Neural cell (in vitro differentiated cells): ENCODE measurements around the gene AMH. TPM values are rescaled to one million over a fixed set of nuclear protein-coding genes. Genes with fewer than 3 reads are reported as not detected.

Experiments used
- H2AFZ ChIP-seq: fragments of 200-600, 300-800 bp; sonication (generic), shearing (Covaris generic); 2 replicates; pipeline ENCODE4 v1.6.0; 2014; ENCODE audit warnings: low read depth, mild to moderate bottlenecking, antibody characterized with exemption, low read length, moderate library complexity
- H3F3A ChIP-seq: fragments of 200-600 bp; shearing (Covaris generic); 2 replicates; pipeline ENCODE4 v1.6.1; 2016; ENCODE audit warnings: mild to moderate bottlenecking, moderate library complexity, mixed read lengths, antibody characterized with exemption, low read length; ENCODE audit not compliant: insufficient read depth, poor library complexity, severe bottlenecking
- H3K27ac ChIP-seq: fragments of 200-600, 300-800 bp; sonication (generic), shearing (Covaris generic); 2 replicates; pipeline ENCODE4 v1.5.1; 2014; ENCODE audit warnings: mild to moderate bottlenecking, low read length, moderate library complexity
- H3K27me3 ChIP-seq: fragments of 300-800, 200-600 bp; sonication (generic), shearing (Covaris generic); 2 replicates; pipeline ENCODE4 v1.6.0; 2014; ENCODE audit warnings: mild to moderate bottlenecking, low read depth, low read length, moderate library complexity; ENCODE audit not compliant: insufficient read depth
- H3K36me3 ChIP-seq: fragments of 300-800, 200-600 bp; sonication (generic), shearing (Covaris generic); 2 replicates; pipeline ENCODE4 v1.5.1; 2014; ENCODE audit warnings: mild to moderate bottlenecking, antibody characterized with exemption, low read length, moderate library complexity; ENCODE audit not compliant: insufficient read depth
- H3K4me2 ChIP-seq: fragments of 300-800, 200-600 bp; sonication (generic), shearing (Covaris generic); 2 replicates; pipeline ENCODE4 v1.6.0; 2014; ENCODE audit warnings: mild to moderate bottlenecking, low read length
- H3K4me3 ChIP-seq: fragments of 300-800, 200-600 bp; sonication (generic), shearing (Covaris generic); 2 replicates; pipeline ENCODE4 v1.5.1; 2014; ENCODE audit warnings: mild to moderate bottlenecking, low read length, moderate library complexity
- H3K79me2 ChIP-seq: fragments of 200-600 bp; shearing (Covaris generic); replicated peaks from 2 replicates; pipeline ENCODE4 v1.6.0; 2014; ENCODE audit warnings: mild to moderate bottlenecking, low read length, moderate library complexity; ENCODE audit not compliant: insufficient read depth
- H3K9ac ChIP-seq: fragments of 300-800, 200-600 bp; sonication (generic), shearing (Covaris generic); 2 replicates; pipeline ENCODE4 v1.6.1; 2016; ENCODE audit warnings: mild to moderate bottlenecking, low read length, mixed read lengths
- H3K9me2 ChIP-seq: fragments of 200-600 bp; shearing (Covaris generic); 2 replicates; pipeline ENCODE4 v1.6.1; 2016; ENCODE audit warnings: mild to moderate bottlenecking, low read length, mixed read lengths; ENCODE audit not compliant: insufficient read depth
- H3K9me3 ChIP-seq: fragments of 200-600, 300-800 bp; sonication (generic), shearing (Covaris generic); 2 replicates; pipeline ENCODE4 v1.6.1; 2016; ENCODE audit warnings: mild to moderate bottlenecking, mixed run types, low read length, moderate library complexity, mixed read lengths
- H4K20me1 ChIP-seq: fragments of 200-600 bp; shearing (Covaris generic); 2 replicates; pipeline ENCODE4 v1.6.1; 2016; ENCODE audit warnings: mild to moderate bottlenecking, mixed run types; ENCODE audit not compliant: insufficient read depth
- EP300 ChIP-seq: fragments of 450-650 bp; conservative IDR thresholded peaks from 2 replicates; pipeline ENCODE4 v1.6.1; 2014; ENCODE audit warnings: antibody characterized with exemption, mild to moderate bottlenecking, moderate library complexity; ENCODE audit not compliant: poor library complexity, severe bottlenecking
- EZH2 ChIP-seq: fragments of 200-600, 300-800 bp; shearing (Covaris generic), sonication (generic); IDR thresholded peaks from 2 replicates; pipeline ENCODE4 v1.6.1; 2014; ENCODE audit warnings: antibody characterized with exemption, low read length, borderline replicate concordance, mild to moderate bottlenecking; ENCODE audit not compliant: insufficient read depth, poor library complexity, severe bottlenecking
- MXI1 ChIP-seq: fragments of 450-650 bp; conservative IDR thresholded peaks from 2 replicates; pipeline ENCODE4 v1.6.1; 2014; ENCODE audit warnings: antibody characterized with exemption, mild to moderate bottlenecking; ENCODE audit not compliant: poor library complexity, severe bottlenecking
- POLR2AphosphoS5 ChIP-seq: IDR thresholded peaks from 2 replicates; pipeline ENCODE4 v1.6.1; 2012
- RAD21 ChIP-seq: fragments of 450-650 bp; conservative IDR thresholded peaks from 2 replicates; pipeline ENCODE4 v1.6.1; 2014; ENCODE audit warnings: antibody characterized with exemption, mild to moderate bottlenecking, moderate library complexity
- SMC3 ChIP-seq: fragments of 450-650 bp; conservative IDR thresholded peaks from 2 replicates; pipeline ENCODE4 v1.6.1; 2014; ENCODE audit warnings: antibody characterized with exemption, mild to moderate bottlenecking, moderate library complexity; ENCODE audit not compliant: poor library complexity
- TAF1 ChIP-seq: IDR thresholded peaks from 2 replicates; pipeline ENCODE4 v1.6.1; 2012; ENCODE audit warnings: low read depth
- polyA plus RNA-seq: library from polyadenylated mRNA; depleted of rRNA; stranded (reverse); fragments of >200 nt; gene quantifications from 2 replicates; pipeline ENCODE4 v1.2.3, GENCODE V29; 2014
- TF ChIP-seq, protein P1 (sequence below): IDR thresholded peaks from 2 replicates; pipeline ENCODE4 v1.6.1; 2012; ENCODE audit warnings: borderline replicate concordance
- TF ChIP-seq, protein P2 (sequence below): fragments of 450-650 bp; IDR thresholded peaks from 2 replicates; pipeline ENCODE4 v1.5.1; 2014; ENCODE audit warnings: antibody characterized with exemption, mild to moderate bottlenecking, moderate library complexity; ENCODE audit not compliant: poor library complexity, severe bottlenecking

Gene AMH
- polyA plus RNA-seq, 1 donor from 2014 or later: 57.5 TPM

DNA sequence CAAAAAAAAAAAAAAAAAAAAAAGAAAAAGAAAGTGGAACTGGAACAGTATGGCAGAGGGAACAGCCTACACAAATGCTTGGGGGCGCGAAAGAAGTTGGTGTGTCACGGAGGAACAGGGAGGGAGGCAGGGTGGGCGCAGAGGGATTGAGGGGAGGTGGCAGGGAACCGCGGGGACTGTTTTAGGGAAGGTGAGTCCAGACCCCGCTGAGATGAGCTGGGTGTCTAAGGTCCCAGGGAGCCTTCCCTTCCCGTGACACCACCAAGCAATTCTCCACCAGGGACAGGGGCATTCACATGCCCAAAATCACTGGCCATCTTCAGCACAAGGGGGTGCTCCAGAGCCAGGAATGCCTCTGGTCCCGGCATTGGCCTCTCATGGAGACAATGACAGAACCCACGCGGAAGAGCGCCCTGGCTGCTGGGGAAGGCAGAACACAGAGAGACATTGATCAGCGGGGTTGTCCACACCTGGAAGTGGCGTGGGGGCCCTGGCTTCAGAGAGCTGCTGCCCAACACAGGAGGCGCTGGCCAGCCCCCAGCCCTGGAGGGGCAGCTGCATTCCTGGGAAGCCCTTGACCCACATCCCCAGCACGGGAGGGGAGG, 25.9 kb downstream of the AMH start:
- peaks cover 4% of the 10 kb centered on the region for H3F3A ChIP-seq
- no peak overlapping the region for H3K4me2 ChIP-seq
- H3K36me3 ChIP-seq: no peaks in the 10 kb centered on the region
- no peaks in the 10 kb centered on the region for H3K9me3 ChIP-seq
- no peak overlapping the region for H2AFZ ChIP-seq
- no peak overlapping the region for H3K27ac ChIP-seq
- H4K20me1 ChIP-seq: peaks cover 36% of the 10 kb centered on the region
- H3K4me3 ChIP-seq: no peak overlapping the region
- H3K9me2 ChIP-seq: no peaks in the 10 kb centered on the region
- H3K9ac ChIP-seq: no peak overlapping the region
- TF ChIP-seq, protein P1, sequence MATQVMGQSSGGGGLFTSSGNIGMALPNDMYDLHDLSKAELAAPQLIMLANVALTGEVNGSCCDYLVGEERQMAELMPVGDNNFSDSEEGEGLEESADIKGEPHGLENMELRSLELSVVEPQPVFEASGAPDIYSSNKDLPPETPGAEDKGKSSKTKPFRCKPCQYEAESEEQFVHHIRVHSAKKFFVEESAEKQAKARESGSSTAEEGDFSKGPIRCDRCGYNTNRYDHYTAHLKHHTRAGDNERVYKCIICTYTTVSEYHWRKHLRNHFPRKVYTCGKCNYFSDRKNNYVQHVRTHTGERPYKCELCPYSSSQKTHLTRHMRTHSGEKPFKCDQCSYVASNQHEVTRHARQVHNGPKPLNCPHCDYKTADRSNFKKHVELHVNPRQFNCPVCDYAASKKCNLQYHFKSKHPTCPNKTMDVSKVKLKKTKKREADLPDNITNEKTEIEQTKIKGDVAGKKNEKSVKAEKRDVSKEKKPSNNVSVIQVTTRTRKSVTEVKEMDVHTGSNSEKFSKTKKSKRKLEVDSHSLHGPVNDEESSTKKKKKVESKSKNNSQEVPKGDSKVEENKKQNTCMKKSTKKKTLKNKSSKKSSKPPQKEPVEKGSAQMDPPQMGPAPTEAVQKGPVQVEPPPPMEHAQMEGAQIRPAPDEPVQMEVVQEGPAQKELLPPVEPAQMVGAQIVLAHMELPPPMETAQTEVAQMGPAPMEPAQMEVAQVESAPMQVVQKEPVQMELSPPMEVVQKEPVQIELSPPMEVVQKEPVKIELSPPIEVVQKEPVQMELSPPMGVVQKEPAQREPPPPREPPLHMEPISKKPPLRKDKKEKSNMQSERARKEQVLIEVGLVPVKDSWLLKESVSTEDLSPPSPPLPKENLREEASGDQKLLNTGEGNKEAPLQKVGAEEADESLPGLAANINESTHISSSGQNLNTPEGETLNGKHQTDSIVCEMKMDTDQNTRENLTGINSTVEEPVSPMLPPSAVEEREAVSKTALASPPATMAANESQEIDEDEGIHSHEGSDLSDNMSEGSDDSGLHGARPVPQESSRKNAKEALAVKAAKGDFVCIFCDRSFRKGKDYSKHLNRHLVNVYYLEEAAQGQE: no peak
- TF ChIP-seq POLR2AphosphoS5 (no peak), EP300 (no peak), SMC3 (peak; percentile 55), RAD21 (peak; percentile 59), MXI1 (no peak), EZH2 (no peak), TAF1 (no peak)
- TF ChIP-seq, protein P2, sequence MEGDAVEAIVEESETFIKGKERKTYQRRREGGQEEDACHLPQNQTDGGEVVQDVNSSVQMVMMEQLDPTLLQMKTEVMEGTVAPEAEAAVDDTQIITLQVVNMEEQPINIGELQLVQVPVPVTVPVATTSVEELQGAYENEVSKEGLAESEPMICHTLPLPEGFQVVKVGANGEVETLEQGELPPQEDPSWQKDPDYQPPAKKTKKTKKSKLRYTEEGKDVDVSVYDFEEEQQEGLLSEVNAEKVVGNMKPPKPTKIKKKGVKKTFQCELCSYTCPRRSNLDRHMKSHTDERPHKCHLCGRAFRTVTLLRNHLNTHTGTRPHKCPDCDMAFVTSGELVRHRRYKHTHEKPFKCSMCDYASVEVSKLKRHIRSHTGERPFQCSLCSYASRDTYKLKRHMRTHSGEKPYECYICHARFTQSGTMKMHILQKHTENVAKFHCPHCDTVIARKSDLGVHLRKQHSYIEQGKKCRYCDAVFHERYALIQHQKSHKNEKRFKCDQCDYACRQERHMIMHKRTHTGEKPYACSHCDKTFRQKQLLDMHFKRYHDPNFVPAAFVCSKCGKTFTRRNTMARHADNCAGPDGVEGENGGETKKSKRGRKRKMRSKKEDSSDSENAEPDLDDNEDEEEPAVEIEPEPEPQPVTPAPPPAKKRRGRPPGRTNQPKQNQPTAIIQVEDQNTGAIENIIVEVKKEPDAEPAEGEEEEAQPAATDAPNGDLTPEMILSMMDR: peak; percentile 51
- H3K27me3 ChIP-seq: no peaks in the 10 kb centered on the region
- H3K79me2 ChIP-seq: peaks cover 38% of the 10 kb centered on the region

- Histone ChIP-seq H3K4me3 (no peak overlapping the region), H3K9me2 (no peaks in the 10 kb centered on the region), H3K9me3 (no peaks in the 10 kb centered on the region), H3F3A (peaks cover 4% of the 10 kb centered on the region), H2AFZ (no peak overlapping the region), H3K79me2 (peaks cover 32% of the 10 kb centered on the region), H3K9ac (no peak overlapping the region), H3K36me3 (no peaks in the 10 kb centered on the region), H3K27ac (no peak overlapping the region), H4K20me1 (peaks cover 30% of the 10 kb centered on the region), H3K27me3 (no peaks in the 10 kb centered on the region), H3K4me2 (no peak overlapping the region)
- TF ChIP-seq EP300 (no peak), MXI1 (no peak), TAF1 (no peak), RAD21 (no peak), POLR2AphosphoS5 (no peak), EZH2 (no peak)
- TF ChIP-seq, protein P1: no peak
These were observed 26.7 kb downstream of the AMH start for GRCh38 chr19:2275588-2276428.
